Activated naive CD4-positive, alpha-beta T cell treated with anti-CD3 and anti-CD28 coated beads for 36 hours (primary cell): Measurements from ENCODE around the gene ELOVL2. TPM values are rescaled to one million over a fixed set of nuclear protein-coding genes. Genes with fewer than 3 reads are reported as not detected.
"Not testable (repeated sequence)": the region's sequence is repeated elsewhere in the genome, so short reads cannot be mapped to it uniquely, and the experiment has no call there.

Source experiments
- CTCF ChIA-PET: fragments of 350-600 bp; sonication (Branson Sonifier 250); formaldehyde crosslinking; loops from one replicate; lab custom pipeline; 2021; ENCODE audit warnings: antibody characterized with exemption; lab: Charles Lee
- DNase-seq: peaks from one replicate; pipeline ENCODE4 v3.0.0-alpha.2; 2020
- H3K27ac Mint-ChIP-seq: one replicate; pipeline ENCODE4 v1.8.0; 2021; ENCODE audit warnings: mild to moderate bottlenecking, mixed read lengths
- H3K27me3 Mint-ChIP-seq: one replicate; pipeline ENCODE4 v1.8.0; 2021; ENCODE audit warnings: low read depth, mixed read lengths
- H3K36me3 Mint-ChIP-seq: one replicate; pipeline ENCODE4 v1.8.0; 2021; ENCODE audit warnings: low read depth, mixed read lengths
- H3K4me1 Mint-ChIP-seq: one replicate; pipeline ENCODE4 v1.8.0; 2021; ENCODE audit warnings: low read depth, mixed read lengths
- H3K4me3 Mint-ChIP-seq: one replicate; pipeline ENCODE4 v1.8.0; 2021; ENCODE audit warnings: mild to moderate bottlenecking, moderate library complexity, mixed read lengths
- H3K9me3 Mint-ChIP-seq: one replicate; pipeline ENCODE4 v1.8.0; 2021; ENCODE audit warnings: mixed read lengths
- intact Hi-C: fragments of 100-400 bp; cut with micrococcal nuclease; formaldehyde crosslinking; loops from one replicate; pipeline ENCODE4 v1.15.1; 2023
- total RNA-seq, 2 experiments: library from RNA; stranded (reverse); gene quantifications; one replicate each; pipeline ENCODE4 v1.2.3, GENCODE V29; 2021

Gene ELOVL2
- total RNA-seq, result not detected

GRCh38 chr6:11043961-11044711, at the start of gene ELOVL2:
ELOVL2 (minus strand) TSS chr6:11044305; CDS start chr6:11044230, 75 bp downstream.
- DNase-seq, result peak; percentile 12
- Mint-ChIP-seq H3K27ac (no peak within 1 kb of the TSS), H3K4me3 (peak within 1 kb of the TSS; percentile 64), H3K27me3 (peaks cover 52% of the 10 kb centered on the region), H3K36me3 (no peaks in the 10 kb centered on the region), H3K4me1 (peaks cover 12% of the 10 kb centered on the region), H3K9me3 (no peaks in the 10 kb centered on the region)
- intact Hi-C loops, result loop anchor here (1.0 kb wide), 1 partner anchor 90 kb away; no protein-coding TSS in a partner anchor
- CTCF ChIA-PET, result interaction anchor here (0.6 kb wide), 1 partner anchor 17 kb away, joined by 3 read pairs; no protein-coding TSS in a partner anchor

DNA sequence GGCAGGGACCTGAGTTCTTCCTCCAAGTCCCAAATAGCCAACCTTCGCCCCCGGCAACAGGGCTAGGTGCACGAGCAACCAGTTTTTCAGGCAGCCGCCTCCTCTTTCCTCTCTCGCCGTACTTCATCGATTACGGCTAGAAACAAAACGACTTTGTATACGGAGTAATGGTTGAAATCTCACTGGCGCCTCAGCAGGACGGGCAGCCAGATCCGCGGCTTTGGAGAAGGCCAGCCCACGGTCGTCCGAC, 49.2 kb upstream of the ELOVL2 start:
- DNase-seq, result no peak
- CTCF ChIA-PET, result interaction anchor here (0.8 kb wide), 1 partner anchor 13 kb away, joined by 3 read pairs; no protein-coding TSS in a partner anchor
- H3K9me3 Mint-ChIP-seq, result no peaks in the 10 kb centered on the region
- peak overlapping the region; percentile 92 for H3K4me3 Mint-ChIP-seq
- intact Hi-C loops, result loop anchor here (1.0 to 10.0 kb wide), 12 partner anchors 34 to 689 kb away; partner anchors contain the start of genes C6orf52, MAK, PAK1IP1 and TMEM14B
- H3K4me1 Mint-ChIP-seq, result peaks cover 25% of the 10 kb centered on the region
- no peaks in the 10 kb centered on the region for H3K27me3 Mint-ChIP-seq
- peak overlapping the region; percentile 96 for H3K27ac Mint-ChIP-seq
- peaks cover 6% of the 10 kb centered on the region for H3K36me3 Mint-ChIP-seq

- H3K4me1 Mint-ChIP-seq, result peaks cover 25% of the 10 kb centered on the region
- peaks cover 6% of the 10 kb centered on the region for H3K36me3 Mint-ChIP-seq
- H3K4me3 Mint-ChIP-seq, result peak overlapping the region; percentile 92
- peak; percentile 58 for DNase-seq
- no peaks in the 10 kb centered on the region for H3K9me3 Mint-ChIP-seq
- no peaks in the 10 kb centered on the region for H3K27me3 Mint-ChIP-seq
- H3K27ac Mint-ChIP-seq, result peak overlapping the region; percentile 96
- CTCF ChIA-PET, result interaction anchor here (0.8 kb wide), 1 partner anchor 13 kb away, joined by 3 read pairs; no protein-coding TSS in a partner anchor
- intact Hi-C loops, result loop anchor here (1.0 to 10.0 kb wide), 12 partner anchors 34 to 689 kb away; partner anchors contain the start of genes C6orf52, MAK, PAK1IP1 and TMEM14B
These were observed 48.7 kb upstream of the ELOVL2 start for GRCh38 chr6:11092668-11093375.

DNA sequence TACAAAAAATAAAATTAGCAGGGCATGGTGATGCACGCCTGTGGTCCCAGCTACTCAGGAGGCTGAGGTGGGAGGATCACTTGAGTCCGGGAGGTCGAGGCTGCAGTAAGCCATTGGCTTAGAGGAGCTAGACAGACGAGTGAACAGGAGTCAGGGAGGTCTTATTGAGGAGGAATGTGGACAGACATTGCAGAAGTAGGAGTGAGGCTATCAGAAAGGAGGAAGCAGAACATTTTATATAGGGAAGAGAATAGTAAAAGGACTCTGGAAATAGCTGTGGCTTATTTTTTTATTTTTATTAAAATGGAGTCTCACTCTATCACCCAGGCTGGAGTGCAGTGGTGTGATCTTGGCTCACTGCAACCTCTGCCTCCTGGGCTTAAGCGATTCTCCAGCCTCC, 47.0 kb upstream of the ELOVL2 start:
- H3K36me3 Mint-ChIP-seq, CTCF ChIA-PET, H3K27ac Mint-ChIP-seq, DNase-seq, H3K4me3 Mint-ChIP-seq, H3K9me3 Mint-ChIP-seq, H3K27me3 Mint-ChIP-seq: not testable (repeated sequence)
- intact Hi-C loops, result loop anchor here (5.0 to 10.0 kb wide), 4 partner anchors 36 to 624 kb away; no protein-coding TSS in a partner anchor
- peaks cover 19% of the 10 kb centered on the region for H3K4me1 Mint-ChIP-seq

DNA sequence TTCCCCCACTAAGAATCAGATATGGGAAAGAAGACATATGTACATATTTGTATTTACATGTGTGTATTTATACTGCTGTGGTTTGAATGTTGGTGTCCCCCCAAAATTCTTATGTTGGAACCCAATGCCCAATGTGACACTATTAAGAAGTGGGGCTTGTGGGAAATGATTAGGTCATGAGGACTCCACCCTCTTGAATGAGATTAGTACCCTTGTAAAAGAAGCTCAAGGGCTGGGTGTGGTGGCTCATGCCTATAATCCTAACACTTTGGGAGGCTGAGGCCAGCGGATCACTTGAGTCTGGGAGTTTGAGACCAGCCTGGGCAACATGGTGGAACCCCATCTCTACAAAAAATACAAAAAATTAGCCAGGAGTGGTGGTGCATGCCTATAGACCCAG, 45.6 kb upstream of the ELOVL2 start:
- DNase-seq, result no peak
- CTCF ChIA-PET, result interaction anchor here (2.2 kb wide), 1 partner anchor 10 kb away, joined by 4 read pairs; no protein-coding TSS in a partner anchor
- H3K27ac Mint-ChIP-seq, result no peak overlapping the region
- no peaks in the 10 kb centered on the region for H3K9me3 Mint-ChIP-seq
- intact Hi-C loops, result loop anchor here (5.0 to 10.0 kb wide), 4 partner anchors 38 to 625 kb away; no protein-coding TSS in a partner anchor
- no peak overlapping the region for H3K4me3 Mint-ChIP-seq
- H3K4me1 Mint-ChIP-seq, result peaks cover 7% of the 10 kb centered on the region
- no peaks in the 10 kb centered on the region for H3K27me3 Mint-ChIP-seq
- H3K36me3 Mint-ChIP-seq, result no peaks in the 10 kb centered on the region

DNA sequence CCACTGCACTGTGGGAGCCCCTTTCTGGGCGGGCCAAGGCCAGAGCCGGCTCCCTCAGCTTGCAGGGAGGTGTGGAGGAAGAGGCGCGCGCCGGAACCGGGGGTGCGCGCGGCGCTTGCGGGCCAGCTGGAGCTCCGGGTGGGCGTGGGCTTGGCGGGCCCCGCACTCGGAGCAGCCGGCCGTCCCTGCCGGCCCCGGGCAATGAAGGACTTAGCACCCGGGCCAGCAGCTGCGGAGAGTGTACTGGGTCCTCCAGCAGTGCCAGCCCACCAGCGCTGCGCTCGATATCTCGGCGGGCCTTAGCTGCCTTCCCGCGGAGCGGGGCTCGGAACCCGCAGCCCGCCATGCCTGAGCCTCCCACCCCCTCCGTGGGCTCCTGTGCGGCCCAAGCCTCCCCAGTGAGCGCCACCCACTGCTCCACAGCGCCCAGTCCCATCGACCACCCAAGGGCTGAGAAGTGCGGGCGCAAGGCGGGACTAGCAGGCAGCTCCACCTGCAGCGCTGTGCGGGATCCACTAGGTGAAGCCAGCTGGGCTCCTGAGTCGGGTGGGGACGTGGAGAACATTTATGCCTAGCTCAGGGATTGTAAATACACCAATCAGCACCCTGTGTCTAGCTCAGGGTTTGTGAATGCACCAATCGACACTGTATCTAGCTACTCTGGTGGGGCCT, 43.2 kb upstream of the ELOVL2 start:
- H3K27me3 Mint-ChIP-seq, H3K9me3 Mint-ChIP-seq, H3K27ac Mint-ChIP-seq, DNase-seq, H3K4me3 Mint-ChIP-seq, H3K36me3 Mint-ChIP-seq, H3K4me1 Mint-ChIP-seq, intact Hi-C loops: not testable (repeated sequence)
- CTCF ChIA-PET, result interaction anchor here (0.6 to 0.9 kb wide), 2 partner anchors 42 to 148 kb away, joined by 3 to 4 read pairs; no protein-coding TSS in a partner anchor

DNA sequence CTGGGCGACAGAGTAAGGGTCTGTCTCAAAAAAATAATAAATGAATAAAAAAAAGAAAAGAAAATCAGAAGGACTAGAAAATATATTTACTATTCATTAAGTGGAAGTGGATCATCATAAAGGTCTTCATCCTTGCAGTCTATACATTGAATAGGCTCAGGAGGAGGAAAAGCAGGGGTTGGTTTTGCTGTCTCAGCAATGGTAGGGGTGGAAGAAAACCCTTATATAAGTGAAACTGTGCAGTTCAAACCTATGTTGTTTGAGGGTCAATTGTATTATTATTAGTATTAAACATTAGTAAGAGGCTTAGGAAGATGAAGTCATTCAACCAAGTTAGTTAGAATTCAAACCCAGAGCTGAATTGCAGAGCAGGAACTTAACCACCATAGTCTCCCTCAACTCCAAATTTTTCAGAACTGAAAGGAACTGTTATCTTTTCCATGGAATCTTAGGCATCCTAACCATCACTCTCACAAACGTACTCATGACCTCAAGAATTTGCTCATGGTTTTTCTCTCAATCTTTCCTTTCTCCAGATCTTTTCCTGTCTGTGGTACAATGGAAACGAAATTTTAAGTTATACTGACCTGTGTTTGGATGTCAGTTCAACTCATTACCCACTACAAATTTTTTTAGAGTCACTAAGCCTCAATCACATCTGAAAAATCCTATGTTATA, 41.8 kb upstream of the ELOVL2 start:
- H3K27ac Mint-ChIP-seq, result no peak overlapping the region
- H3K4me1 Mint-ChIP-seq, result no peaks in the 10 kb centered on the region
- DNase-seq, result no peak
- no peak overlapping the region for H3K4me3 Mint-ChIP-seq
- intact Hi-C loops, result no loop called here
- H3K36me3 Mint-ChIP-seq, result no peaks in the 10 kb centered on the region
- H3K27me3 Mint-ChIP-seq, result no peaks in the 10 kb centered on the region
- CTCF ChIA-PET, result no interaction called here
- H3K9me3 Mint-ChIP-seq, result no peaks in the 10 kb centered on the region

- H3K27ac Mint-ChIP-seq, result no peak overlapping the region
- CTCF ChIA-PET, result no interaction called here
- intact Hi-C loops, result no loop called here
These were observed 39.9 kb upstream of the ELOVL2 start for GRCh38 chr6:11083956-11084355.

DNA sequence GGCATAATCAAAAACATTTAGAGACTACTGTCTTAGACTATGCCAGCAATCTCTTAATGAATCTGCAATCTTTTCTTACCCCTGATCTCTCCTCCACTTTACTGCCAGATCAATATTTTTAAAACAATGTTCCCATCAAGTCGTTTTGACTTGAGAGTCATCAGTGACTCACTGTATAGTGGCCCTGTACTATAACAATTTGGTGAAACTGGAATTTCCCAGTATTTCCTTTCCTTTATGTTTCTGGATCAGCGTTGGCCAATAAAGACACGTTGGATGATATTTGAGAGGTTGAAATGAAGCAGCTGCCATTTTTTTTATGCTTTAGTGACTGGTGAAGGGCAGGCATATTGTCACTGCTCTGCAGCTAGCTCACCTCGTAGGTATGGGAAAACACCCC, 39.4 kb upstream of the ELOVL2 start:
- Mint-ChIP-seq H3K27me3 (no peaks in the 10 kb centered on the region), H3K36me3 (no peaks in the 10 kb centered on the region), H3K9me3 (no peaks in the 10 kb centered on the region), H3K27ac (no peak overlapping the region), H3K4me1 (no peaks in the 10 kb centered on the region), H3K4me3 (no peak overlapping the region)
- intact Hi-C loops, result no loop called here
- no peak for DNase-seq
- CTCF ChIA-PET, result interaction anchor here (0.6 to 0.7 kb wide), 2 partner anchors 103 to 552 kb away, joined by 3 to 5 read pairs; no protein-coding TSS in a partner anchor

More at GRCh38 chr6:11083956-11084355, 39.9 kb upstream of the ELOVL2 start:
- H3K27me3 Mint-ChIP-seq, result no peaks in the 10 kb centered on the region
- no peaks in the 10 kb centered on the region for H3K9me3 Mint-ChIP-seq
- H3K4me3 Mint-ChIP-seq, result no peak overlapping the region
- H3K4me1 Mint-ChIP-seq, result no peaks in the 10 kb centered on the region
- no peaks in the 10 kb centered on the region for H3K36me3 Mint-ChIP-seq
- DNase-seq, result no peak

DNA sequence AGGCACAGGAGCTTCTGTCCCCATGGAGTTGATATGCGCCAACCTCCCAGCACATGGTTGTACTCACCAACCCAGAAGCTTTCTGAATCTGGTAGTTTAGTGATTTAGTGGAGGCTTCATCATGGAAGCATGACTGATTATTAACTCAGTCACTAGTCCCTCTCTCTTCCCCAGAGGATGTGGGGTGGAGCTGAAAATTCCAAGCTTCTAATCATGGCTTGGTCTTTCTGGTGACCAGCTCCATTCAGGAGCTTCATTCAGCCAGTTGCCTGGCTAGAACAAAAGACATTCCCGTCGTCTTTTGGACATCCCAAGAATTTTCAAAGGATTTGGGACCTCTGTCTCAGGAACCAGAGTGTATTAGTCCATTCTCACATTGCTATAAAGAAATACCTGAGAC, 36.2 kb upstream of the ELOVL2 start:
- intact Hi-C loops, result no loop called here
- CTCF ChIA-PET, result interaction anchor here (0.6 to 1.6 kb wide), 5 partner anchors 9 to 417 kb away, joined by 3 to 8 read pairs (median 3); partner anchors contain the start of gene SMIM13
- Mint-ChIP-seq H3K36me3 (no peaks in the 10 kb centered on the region), H3K9me3 (no peaks in the 10 kb centered on the region), H3K27ac (no peak overlapping the region), H3K4me3 (no peak overlapping the region), H3K27me3 (no peaks in the 10 kb centered on the region), H3K4me1 (no peaks in the 10 kb centered on the region)
- DNase-seq, result no peak

- Mint-ChIP-seq H3K4me1 (no peaks in the 10 kb centered on the region), H3K36me3 (no peaks in the 10 kb centered on the region), H3K9me3 (no peaks in the 10 kb centered on the region), H3K27ac (no peak overlapping the region), H3K4me3 (no peak overlapping the region), H3K27me3 (no peaks in the 10 kb centered on the region)
- CTCF ChIA-PET, result no interaction called here
- DNase-seq, result no peak
- intact Hi-C loops, result no loop called here
These were observed 34.2 kb upstream of the ELOVL2 start for GRCh38 chr6:11078266-11078665.
